ENCODE measurements around the gene NFYC.

The NFYC gene

DNA sequence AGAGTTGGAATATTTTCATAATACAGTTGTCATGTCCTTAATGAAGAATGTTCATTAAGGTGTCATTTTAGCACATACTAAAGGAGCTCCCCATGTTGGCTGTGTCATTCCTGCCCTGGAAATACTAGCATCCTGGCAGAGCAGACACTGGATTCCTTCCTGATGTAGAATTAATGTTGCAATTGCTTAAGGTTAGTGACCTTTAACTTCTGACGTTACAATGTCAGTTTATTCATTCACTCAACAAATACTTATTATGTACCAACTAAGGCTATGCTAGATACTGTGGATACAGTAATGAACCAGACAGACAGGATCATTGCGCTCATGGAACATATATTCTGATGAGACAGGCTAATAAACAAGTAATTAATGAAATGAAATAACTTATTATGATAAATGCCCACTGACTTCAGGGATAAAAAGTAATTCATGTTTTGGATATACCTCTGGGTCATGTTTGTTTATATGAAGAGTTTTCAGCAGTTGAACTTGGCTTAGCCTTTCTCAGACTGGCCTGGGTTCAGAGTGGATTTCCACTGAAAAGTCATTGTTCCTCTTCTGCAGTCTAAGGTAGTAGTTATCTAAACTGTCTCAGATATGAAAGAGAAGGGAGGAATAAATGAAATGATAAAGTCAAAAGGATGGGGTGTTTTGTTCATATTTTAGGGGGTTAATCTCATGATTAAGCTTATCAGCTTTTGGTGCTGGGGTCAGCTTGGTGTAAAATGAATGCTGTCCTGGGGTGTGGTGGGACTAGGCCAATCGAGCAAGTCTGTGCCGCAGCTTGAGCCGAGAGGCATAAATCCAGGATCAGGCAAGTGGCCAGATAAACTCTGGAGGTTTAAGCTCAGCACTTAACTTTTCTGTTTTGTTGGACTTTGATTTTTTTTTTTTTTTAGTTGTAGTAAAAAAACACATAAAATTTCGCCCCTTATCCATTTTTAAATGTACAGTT is 48.8 kb downstream of the NFYC start:
- DNase-seq: no peak

DNA sequence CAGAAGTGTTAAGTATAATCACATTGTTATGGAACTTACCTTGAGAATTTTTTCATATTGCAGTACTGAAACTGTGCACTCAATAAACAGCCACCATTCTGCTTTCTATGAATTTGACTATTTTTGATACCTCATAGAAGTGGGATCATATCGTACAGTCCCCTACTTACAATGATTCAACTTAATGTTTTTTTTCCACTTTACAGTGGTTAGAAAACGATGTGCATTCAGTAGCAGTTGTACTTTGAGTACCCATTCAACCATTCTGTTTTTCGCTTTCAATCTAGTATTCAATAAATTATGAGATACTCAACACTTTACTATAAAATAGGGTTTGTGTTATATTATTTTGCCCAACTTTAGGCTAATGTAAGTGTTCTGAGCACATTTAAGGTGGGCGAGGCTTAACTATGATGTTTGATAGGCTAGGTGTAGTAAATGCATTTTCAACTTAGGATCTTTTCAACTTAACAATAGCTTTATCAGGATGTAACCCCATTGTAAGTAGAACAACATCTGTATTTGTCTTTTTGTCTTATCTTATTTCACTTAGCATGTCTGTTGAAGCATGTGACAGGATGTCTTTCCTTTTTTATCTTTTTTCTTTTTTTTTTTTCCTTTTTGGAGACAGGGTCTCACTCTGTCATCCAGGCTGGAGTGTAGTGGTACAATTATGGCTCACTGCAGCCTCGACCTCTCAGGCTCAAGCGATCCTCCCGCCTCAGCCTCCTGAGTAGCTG is 49.7 kb downstream of the NFYC start:
- no peak for DNase-seq

- no peak for DNase-seq
These were observed 51.0 kb downstream of the NFYC start for GRCh38 chr1:40742363-40743061.

DNA sequence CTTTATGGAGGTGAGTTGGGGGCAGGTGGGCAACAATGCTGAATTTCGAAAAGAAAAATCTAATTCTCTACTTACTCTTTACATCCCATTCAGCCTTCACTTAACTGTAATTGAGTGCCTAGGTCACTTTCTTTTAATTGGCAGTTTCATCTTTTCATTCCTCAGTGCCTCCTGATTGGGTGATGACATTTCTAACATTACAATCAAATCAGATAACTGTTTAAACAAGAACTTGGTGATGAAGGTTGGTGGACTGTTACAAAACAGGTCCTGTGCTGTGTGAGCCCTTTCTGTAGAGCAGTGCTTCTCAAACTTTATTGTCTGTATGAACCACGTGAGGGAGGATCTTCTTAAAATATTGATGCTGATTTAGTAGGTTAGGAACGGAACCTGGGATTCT is 51.9 kb downstream of the NFYC start:
- no peak for DNase-seq

- no peak for DNase-seq
These were observed 52.4 kb downstream of the NFYC start for GRCh38 chr1:40743860-40744259.

GRCh38 chr1:40745176-40745575 is 53.7 kb downstream of the NFYC start:
- no peak for DNase-seq

GRCh38 chr1:40746344-40747090 is 55.0 kb downstream of the NFYC start:
- no peak for DNase-seq

DNA sequence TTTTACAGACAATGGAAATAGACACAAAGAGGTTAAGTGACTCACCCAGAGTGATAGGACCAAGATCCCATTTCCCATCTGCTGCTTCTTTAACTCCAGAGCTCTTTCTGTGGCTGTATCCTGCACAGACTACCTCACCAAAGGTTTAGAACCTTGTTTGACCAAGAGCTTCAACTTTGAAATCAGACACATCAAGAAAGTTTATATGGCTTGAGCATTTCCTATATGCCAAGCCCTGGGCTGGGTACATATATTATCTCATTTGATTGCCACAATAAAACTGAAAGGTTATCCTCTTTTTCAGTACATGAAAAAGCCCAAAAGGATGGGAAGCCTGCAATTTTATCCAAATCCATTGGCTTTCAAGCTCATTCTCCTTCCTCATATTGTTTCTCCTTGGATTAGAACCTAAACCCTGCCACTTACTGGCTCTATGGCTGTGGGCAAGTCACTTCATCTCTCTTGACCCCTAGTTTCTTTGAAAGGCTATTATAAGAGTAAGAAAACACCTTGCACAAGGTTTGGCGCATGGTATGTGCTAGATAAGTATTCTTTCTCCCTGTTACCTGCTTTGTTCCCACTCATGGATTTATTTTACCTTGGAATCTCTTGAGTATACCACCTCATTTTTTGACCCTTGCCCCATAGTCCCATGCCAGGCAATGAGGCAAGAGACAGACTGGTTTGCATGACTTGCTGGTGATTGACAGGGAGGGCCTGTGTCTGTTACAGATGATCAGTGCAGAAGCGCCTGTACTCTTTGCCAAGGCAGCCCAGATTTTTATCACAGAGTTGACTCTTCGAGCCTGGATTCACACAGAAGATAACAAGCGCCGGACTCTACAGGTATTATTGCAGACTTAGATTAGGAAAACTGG is 57.6 kb downstream of the NFYC start:
- no peak for DNase-seq

DNA sequence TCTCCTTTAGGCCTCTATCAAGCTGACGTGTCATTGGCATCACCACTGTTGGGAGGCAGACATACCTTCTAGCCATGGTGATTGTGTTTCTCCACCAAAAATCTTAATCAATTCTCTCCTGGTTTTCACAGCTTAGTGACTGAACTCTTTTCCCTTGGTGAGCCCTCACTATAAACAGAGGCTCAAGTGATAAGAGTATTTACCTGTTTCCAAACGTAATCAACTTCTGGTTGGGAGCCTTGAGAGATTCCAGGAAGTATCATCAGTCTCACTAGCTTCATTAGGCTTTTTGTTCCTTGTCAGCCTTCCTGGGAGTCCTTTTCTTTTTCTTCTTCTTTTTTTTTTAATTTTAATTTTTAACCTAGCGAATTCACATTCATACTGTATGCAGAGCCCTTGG is 58.3 kb downstream of the NFYC start:
- no peak for DNase-seq

DNA sequence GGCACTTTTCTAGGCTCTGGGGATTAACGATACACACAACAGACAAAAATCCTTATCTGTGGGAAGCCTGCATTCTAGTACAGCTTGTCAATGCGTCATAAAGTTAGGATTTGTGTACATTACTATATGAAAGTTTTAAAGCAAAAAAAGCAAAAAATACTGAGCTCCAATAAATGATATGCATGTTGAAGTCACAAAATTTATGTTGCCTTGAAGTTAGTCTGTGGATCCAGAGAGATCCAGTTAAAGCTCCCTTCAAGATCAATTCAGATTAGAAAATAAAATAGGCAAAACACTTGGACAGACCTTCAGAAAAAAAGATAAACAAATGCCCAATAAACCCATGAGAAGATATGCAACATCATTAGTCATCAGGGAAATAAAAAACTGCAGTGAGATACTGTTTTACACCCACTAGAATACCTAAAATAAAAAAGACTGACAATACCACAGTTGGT is 59.0 kb downstream of the NFYC start:
- DNase-seq: no peak

- no peak for DNase-seq
These were observed 60.3 kb downstream of the NFYC start for GRCh38 chr1:40751802-40752201.

- DNase-seq: no peak
These were observed 61.8 kb downstream of the NFYC start for GRCh38 chr1:40753142-40753882.

DNA sequence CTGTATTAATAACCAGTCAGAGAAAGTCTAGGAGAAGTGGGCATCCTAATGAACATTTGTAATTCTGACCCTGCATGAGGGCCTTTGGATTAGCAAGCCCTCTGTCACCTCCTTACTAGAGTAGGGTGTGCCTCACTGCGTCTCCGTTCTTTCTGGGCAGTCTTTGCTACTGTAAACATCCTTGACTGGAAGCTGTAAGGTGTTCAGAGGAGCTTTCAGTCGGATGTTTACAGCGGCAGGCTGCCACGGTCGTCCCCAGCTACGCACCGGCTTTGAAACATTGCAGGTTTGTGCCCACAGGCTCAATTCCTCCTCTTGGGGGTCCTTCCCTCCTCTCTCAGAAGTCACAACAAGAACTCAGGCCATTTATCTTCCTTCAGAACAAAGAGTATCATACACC is 62.7 kb downstream of the NFYC start:
- no peak for DNase-seq

DNA sequence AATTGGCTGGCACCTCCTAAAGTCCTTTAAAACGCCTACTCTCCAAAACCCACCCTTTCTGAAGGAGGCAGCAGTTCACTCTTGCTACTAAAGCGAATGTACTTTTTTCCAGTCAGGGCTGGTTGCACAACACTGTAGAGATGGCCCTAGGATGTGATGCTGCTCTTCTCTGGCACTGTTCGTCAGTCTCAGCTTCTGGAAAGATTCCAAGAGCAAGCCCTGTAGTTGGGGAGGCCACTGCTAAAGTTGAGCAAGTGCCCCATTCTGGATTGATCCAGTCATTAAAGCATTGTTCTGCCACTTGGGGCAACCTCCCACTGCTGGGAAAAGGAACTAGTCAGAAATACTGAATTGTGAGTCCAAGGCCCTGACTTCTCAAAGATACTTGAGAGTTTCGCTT is 63.6 kb downstream of the NFYC start:
- DNase-seq: no peak

- DNase-seq: no peak
These were observed 65.0 kb downstream of the NFYC start for GRCh38 chr1:40756523-40756922.

DNA sequence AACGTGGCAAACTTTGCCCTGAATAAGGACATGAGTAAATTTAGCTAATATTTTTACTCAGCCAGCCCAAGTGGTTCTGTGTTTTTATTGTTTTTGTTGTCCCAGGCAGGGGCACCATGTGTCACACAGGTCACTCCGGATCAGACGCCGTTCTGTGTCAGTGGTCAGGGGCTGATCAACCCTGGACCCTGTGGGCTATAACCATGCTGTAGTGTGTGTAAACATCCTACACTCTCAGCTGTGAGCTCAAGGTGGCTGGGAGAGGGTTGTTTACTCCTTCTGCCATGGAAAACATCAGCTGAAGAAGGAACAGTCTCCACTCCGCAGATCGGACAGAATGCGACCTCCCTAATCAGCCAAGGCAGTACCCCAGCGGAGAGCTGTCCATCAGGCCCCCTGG is 65.6 kb downstream of the NFYC start:
- DNase-seq: no peak

DNA sequence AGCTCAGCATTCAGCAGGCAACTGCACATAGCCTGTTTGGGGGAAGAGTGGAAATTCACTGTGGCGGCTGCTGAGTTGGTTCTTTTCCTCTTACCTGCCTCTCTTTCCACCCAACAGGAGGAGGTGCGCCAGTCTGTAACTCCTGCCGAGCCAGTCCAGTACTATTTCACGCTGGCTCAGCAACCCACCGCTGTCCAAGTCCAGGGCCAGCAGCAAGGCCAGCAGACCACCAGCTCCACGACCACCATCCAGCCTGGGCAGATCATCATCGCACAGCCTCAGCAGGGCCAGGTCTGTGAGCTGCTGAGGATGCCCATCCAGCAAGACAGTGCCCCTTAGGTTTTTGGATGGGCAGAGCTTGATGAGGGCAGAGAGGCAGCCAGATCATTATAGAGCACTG is 66.5 kb downstream of the NFYC start:
- no peak for DNase-seq

DNA sequence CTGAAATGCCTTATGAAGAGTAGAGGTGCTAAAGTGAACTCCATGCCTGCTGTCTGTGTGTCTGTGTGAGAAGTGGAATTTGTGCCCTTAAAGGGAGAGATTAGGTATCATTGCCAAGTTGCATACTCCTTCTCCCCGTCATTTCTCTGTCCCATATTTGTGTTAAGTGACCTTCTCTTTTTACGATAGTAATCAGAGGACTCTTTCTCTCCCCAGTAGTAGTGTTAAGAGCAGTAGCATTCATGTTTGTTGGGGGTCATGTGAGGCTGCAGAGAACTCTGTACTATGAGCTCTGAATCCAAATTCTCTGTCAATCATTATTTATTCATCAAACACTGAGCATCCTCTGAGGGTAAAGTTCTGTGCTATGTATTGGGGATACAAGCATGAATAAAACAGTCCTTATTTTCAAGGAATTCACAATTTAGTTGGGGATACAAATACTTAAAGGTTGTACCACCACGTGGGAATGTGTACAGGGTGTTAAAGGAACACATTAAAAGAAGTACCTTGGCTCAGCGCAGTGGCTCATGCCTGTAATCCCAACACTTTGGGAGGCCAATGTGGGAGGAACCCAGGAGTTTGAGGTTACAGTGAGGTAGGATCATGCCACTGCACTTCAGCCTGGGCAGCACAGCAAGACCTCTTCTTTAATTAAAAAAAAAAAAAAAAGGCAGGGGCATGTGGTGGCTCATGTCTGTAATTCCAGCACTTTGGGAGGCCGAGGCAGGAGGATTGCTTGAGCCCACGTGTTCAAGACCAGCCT is 67.3 kb downstream of the NFYC start:
- no peak for DNase-seq

DNA sequence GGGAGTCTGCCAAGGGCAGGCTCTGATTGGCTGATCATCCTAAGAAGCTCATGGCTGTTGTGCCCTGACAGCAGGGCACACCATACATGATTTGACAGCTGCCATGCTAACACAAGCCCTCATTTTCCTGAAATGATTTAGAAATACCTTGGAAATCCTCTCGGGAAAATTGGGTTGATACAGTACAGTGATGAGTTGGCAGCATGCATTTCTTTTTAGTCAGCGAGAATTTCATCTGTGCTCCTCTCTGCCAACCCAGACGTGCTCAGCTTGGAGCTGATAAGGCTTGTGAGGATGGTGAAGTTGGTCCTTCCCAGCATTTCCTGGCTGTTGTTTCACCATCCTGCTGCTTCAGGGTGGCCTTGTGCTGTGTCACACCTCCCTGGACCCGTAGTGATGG is 69.5 kb downstream of the NFYC start:
- no peak for DNase-seq

Data from NCI-H187 treated with DMSO at 0.1 percent for 48 hours (cell line).